Lower lobe of right lung (tissue), 2 donors: ENCODE measurements around the gene ZNF22. TPM values are rescaled to one million over a fixed set of nuclear protein-coding genes. Genes with fewer than 3 reads are reported as not detected.

Experiments used
- ATAC-seq, 2 donors: fragments of 200-7000 bp; cut with Tn5 transposase; one replicate each; pipeline ENCODE4 v1.9.1; 2020 to 2022; ENCODE audit warnings: mild to moderate bottlenecking in 2 of 2, moderate library complexity in 2 of 2
- DNase-seq: peaks from one replicate; pipeline ENCODE4 v3.0.0-alpha.2; 2020
- H3K27ac ChIP-seq: fragments of 200-600 bp; one replicate; pipeline ENCODE4 v1.8.0; 2022
- H3K27me3 ChIP-seq: fragments of 200-600 bp; one replicate; pipeline ENCODE4 v1.8.0; 2022; ENCODE audit warnings: low read depth
- H3K36me3 ChIP-seq: fragments of 200-600 bp; one replicate; pipeline ENCODE4 v1.8.0; 2022; ENCODE audit warnings: mild to moderate bottlenecking
- H3K4me1 ChIP-seq: fragments of 200-600 bp; one replicate; pipeline ENCODE4 v1.8.0; 2022
- H3K4me3 ChIP-seq: fragments of 200-600 bp; one replicate; pipeline ENCODE4 v1.8.0; 2022; ENCODE audit warnings: mild to moderate bottlenecking
- H3K9me3 ChIP-seq: fragments of 200-600 bp; one replicate; pipeline ENCODE4 v1.8.0; 2022
- intact Hi-C: fragments of 100-400 bp; cut with DNase I; formaldehyde crosslinking; loops from one replicate; pipeline ENCODE4 v1.11.0; 2022
- total RNA-seq: library from RNA; stranded (reverse); fragmentation: NEBNext Ultra II Directional; extraction: Animal tissue kit (Norgen Biotek cat#: 25700); gene quantifications from one replicate; pipeline ENCODE4 v1.2.1, GENCODE V29; 2021
- TF ChIP-seq, protein P1 (sequence below): fragments of 200-600 bp; IDR thresholded peaks from one replicate; pipeline ENCODE4 v1.8.0; 2022; ENCODE audit warnings: antibody characterized with exemption, mild to moderate bottlenecking
- donor health status: DM: no; HTN: yes; CAD: no; lungs with severe emphysema.

Gene ZNF22
- total RNA-seq, 1 donor from 2014 or later = 22.1 TPM

- TF ChIP-seq, protein P1, sequence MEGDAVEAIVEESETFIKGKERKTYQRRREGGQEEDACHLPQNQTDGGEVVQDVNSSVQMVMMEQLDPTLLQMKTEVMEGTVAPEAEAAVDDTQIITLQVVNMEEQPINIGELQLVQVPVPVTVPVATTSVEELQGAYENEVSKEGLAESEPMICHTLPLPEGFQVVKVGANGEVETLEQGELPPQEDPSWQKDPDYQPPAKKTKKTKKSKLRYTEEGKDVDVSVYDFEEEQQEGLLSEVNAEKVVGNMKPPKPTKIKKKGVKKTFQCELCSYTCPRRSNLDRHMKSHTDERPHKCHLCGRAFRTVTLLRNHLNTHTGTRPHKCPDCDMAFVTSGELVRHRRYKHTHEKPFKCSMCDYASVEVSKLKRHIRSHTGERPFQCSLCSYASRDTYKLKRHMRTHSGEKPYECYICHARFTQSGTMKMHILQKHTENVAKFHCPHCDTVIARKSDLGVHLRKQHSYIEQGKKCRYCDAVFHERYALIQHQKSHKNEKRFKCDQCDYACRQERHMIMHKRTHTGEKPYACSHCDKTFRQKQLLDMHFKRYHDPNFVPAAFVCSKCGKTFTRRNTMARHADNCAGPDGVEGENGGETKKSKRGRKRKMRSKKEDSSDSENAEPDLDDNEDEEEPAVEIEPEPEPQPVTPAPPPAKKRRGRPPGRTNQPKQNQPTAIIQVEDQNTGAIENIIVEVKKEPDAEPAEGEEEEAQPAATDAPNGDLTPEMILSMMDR = no peak
- Histone ChIP-seq H3K9me3 (no peaks in the 10 kb centered on the region), H3K36me3 (peaks cover 53% of the 10 kb centered on the region), H3K4me1 (peaks cover 75% of the 10 kb centered on the region), H3K4me3 (no peak overlapping the region), H3K27ac (peak overlapping the region; percentile 90), H3K27me3 (no peaks in the 10 kb centered on the region)
- ATAC-seq = peak in 1 of 2 donors; percentile 25
- no peak for DNase-seq
- intact Hi-C loops = no loop called here
Observed at GRCh38 chr10:44973323-44974081, 27.2 kb upstream of the ZNF22 start.

DNA sequence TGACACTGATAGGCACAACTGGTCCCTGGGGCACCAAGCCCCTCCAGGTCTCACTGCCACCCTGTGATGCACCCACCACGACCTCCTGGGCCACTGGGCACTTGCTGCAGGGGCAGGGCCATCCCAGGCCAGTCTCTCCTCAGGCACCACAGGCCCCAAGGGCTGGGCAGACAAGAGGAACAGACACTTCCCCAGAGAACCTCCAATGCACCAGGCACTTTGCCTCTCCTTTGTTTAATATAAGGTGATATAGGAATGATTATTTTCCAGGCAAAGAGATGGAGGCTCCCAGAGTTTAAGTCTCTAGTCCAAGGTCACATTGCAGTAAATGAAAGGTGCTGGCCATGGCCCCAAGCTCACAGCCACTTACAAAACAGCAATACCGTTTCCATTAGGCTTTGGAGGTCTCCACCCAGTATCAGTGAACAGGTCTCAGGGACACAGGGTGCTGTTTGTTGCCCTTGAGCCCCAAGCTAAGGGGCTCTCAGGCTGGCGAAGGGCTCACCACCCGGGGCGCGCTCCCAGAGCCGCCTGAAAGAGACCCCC is 26.6 kb upstream of the ZNF22 start:
- Histone ChIP-seq H3K27me3 (no peaks in the 10 kb centered on the region), H3K36me3 (peaks cover 53% of the 10 kb centered on the region), H3K27ac (peak overlapping the region; percentile 90), H3K9me3 (no peaks in the 10 kb centered on the region), H3K4me1 (peaks cover 75% of the 10 kb centered on the region), H3K4me3 (peak overlapping the region; percentile 72)
- intact Hi-C loops = no loop called here
- DNase-seq (no peak), ATAC-seq (no peak)
- TF ChIP-seq, protein P1 = no peak

GRCh38 chr10:44974628-44975430 is 25.9 kb upstream of the ZNF22 start:
- H3K27me3 ChIP-seq = no peaks in the 10 kb centered on the region
- H3K9me3 ChIP-seq = no peaks in the 10 kb centered on the region
- H3K4me1 ChIP-seq = peaks cover 77% of the 10 kb centered on the region
- H3K36me3 ChIP-seq = peaks cover 49% of the 10 kb centered on the region
- ATAC-seq = peak; percentile 85 to 87
- peak overlapping the region; percentile 72 for H3K4me3 ChIP-seq
- peak overlapping the region; percentile 90 for H3K27ac ChIP-seq
- DNase-seq = peak; percentile 83
- intact Hi-C loops = no loop called here
- TF ChIP-seq, protein P1 = peak; percentile 100

GRCh38 chr10:44975431-44976331 is 25.0 kb upstream of the ZNF22 start:
- peaks cover 85% of the 10 kb centered on the region for H3K4me1 ChIP-seq
- peak overlapping the region; percentile 72 for H3K4me3 ChIP-seq
- H3K36me3 ChIP-seq = peaks cover 43% of the 10 kb centered on the region
- DNase-seq = no peak
- H3K27me3 ChIP-seq = no peaks in the 10 kb centered on the region
- ATAC-seq = peak; percentile 11 to 25
- intact Hi-C loops = no loop called here
- H3K9me3 ChIP-seq = no peaks in the 10 kb centered on the region
- peak overlapping the region; percentile 90 for H3K27ac ChIP-seq
- TF ChIP-seq, protein P1 = no peak
